ENCODE measurements around the gene PRC1.
A peak's percentile ranks its signal among the peaks of the same experiment; 100 is the strongest.

DNA sequence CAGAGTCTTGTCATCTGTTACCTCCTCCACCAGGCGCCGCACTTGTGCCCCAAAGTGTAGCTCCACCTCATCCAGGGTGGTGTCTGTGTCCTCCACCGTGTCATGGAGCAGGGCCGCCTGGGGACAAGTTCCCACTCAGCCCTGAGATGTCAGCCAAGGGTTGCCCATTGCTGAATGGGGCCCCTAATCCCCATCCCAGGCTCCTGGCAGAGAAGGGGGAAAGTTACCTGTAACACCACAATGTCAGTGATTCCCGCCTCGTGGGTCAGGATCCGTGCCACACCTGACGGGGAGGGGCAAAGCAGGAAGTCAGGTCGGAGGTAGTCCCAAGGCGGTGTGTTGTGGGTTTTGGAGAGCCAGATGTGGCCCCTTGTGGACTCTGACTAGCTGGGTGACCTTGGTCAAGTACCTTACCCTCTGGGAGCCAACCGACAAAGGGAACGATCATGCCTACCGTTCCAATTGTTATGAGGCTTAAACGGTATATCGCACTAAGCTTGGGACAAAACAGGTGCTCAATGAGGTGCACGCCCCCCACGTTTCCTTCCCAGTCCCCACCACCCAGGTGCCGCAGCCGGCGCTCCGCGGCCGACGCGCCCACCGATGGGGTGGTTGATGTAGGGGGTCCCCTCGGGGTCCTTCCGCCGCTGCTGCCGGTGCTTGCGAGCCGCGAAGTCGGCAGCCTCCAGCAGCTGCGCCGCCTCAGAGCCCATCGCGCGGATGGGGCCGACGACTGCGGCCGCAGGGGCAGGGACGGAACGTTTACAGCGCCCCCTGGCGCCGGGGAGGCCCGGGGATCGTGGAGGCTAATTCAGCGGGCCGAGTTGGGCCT is 62.3 kb downstream of the PRC1 start, which contains the start of gene HDDC3:
- TF ChIP-seq POLR2A (IDR thresholded peaks at IDR 0.05; ENCODE audit: low read length) (peak; percentile 86), GATA1 (IDR thresholded peaks at IDR 0.05; ENCODE audit: low read depth, low read length) (no peak)
